COR-L47 (cell line): Measurements from ENCODE around the gene PRKCQ.
"Not testable (repeated sequence)": the region's sequence is repeated elsewhere in the genome, so short reads cannot be mapped to it uniquely, and the experiment has no call there.

ENCODE experiments used
- DNase-seq: peaks from one replicate; lab custom pipeline; 2025; lab: John Stamatoyannopoulos, UW

The PRKCQ gene

GRCh38 chr10:6593241-6593671, 13.2 kb upstream of the PRKCQ start:
- no peak for DNase-seq

GRCh38 chr10:6592080-6592479, 12.0 kb upstream of the PRKCQ start:
- no peak for DNase-seq

GRCh38 chr10:6591668-6592067, 11.6 kb upstream of the PRKCQ start:
- DNase-seq = no peak

GRCh38 chr10:6590100-6590499, 10.0 kb upstream of the PRKCQ start:
- no peak for DNase-seq

- DNase-seq = no peak
Measured at GRCh38 chr10:6589287-6590094, 9.4 kb upstream of the PRKCQ start.

GRCh38 chr10:6588845-6589244, 8.8 kb upstream of the PRKCQ start:
- no peak for DNase-seq

GRCh38 chr10:6588082-6588481, 8.0 kb upstream of the PRKCQ start:
- no peak for DNase-seq

GRCh38 chr10:6586501-6586900, 6.4 kb upstream of the PRKCQ start:
- no peak for DNase-seq

GRCh38 chr10:6583447-6583846, 3.4 kb upstream of the PRKCQ start:
- no peak for DNase-seq

GRCh38 chr10:6582913-6583312, 2.8 kb upstream of the PRKCQ start:
- not testable (repeated sequence) for DNase-seq

- DNase-seq = no peak
Measured at GRCh38 chr10:6582298-6582697, 2.2 kb upstream of the PRKCQ start.

- DNase-seq = no peak
Measured at GRCh38 chr10:6581778-6582228, 1.7 kb upstream of the PRKCQ start.

GRCh38 chr10:6581223-6581622, 1.1 kb upstream of the PRKCQ start:
- DNase-seq = not testable (repeated sequence)

GRCh38 chr10:6580279-6581029, 378 bp upstream of the PRKCQ start:
- no peak for DNase-seq

GRCh38 chr10:6579183-6579903, 733 bp downstream of the PRKCQ start:
- no peak for DNase-seq

- no peak for DNase-seq
Measured at GRCh38 chr10:6578795-6579182, 1.3 kb downstream of the PRKCQ start.

- DNase-seq = no peak
Measured at GRCh38 chr10:6578251-6578771, 1.8 kb downstream of the PRKCQ start.

GRCh38 chr10:6576326-6576725, 3.8 kb downstream of the PRKCQ start:
- no peak for DNase-seq

GRCh38 chr10:6574664-6575176, 5.4 kb downstream of the PRKCQ start:
- DNase-seq = no peak

GRCh38 chr10:6570893-6571292, 9.2 kb downstream of the PRKCQ start:
- DNase-seq = no peak

GRCh38 chr10:6569259-6569658, 10.8 kb downstream of the PRKCQ start:
- no peak for DNase-seq

- DNase-seq = no peak
Measured at GRCh38 chr10:6567884-6568283, 12.2 kb downstream of the PRKCQ start.
